Mesenchymal stem cell (in vitro differentiated cells and primary cell): ENCODE results near the gene DIPK1A.

Experiments
- DNase-seq: peaks from one replicate; pipeline ENCODE4 v3.0.0-alpha.2; 2013
- H2AFZ ChIP-seq: one replicate; pipeline ENCODE4 v1.6.1; 2013; ENCODE audit warnings: low read depth, mild to moderate bottlenecking, control low read depth, inconsistent platforms, low read length, moderate library complexity
- H2AK5ac ChIP-seq: 2 replicates; pipeline ENCODE4 v1.6.1; 2013; ENCODE audit warnings: low read length, moderate library complexity, mild to moderate bottlenecking, inconsistent platforms; ENCODE audit not compliant: severe bottlenecking
- H2BK120ac ChIP-seq: one replicate; pipeline ENCODE4 v1.6.1; 2013; ENCODE audit warnings: low read depth, mild to moderate bottlenecking, inconsistent platforms, low read length, moderate library complexity
- H2BK12ac ChIP-seq, 2 experiments: one replicate each; pipeline ENCODE4 v1.6.1; 2013; ENCODE audit warnings: inconsistent platforms in 2 of 2, low read length in 2 of 2, mild to moderate bottlenecking in 2 of 2, moderate library complexity in 2 of 2, control low read depth in 1 of 2
- H2BK15ac ChIP-seq: one replicate; pipeline ENCODE4 v1.6.1; 2013; ENCODE audit warnings: mild to moderate bottlenecking, low read depth, inconsistent platforms; ENCODE audit not compliant: poor library complexity, severe bottlenecking
- H2BK5ac ChIP-seq: 2 replicates; pipeline ENCODE4 v1.6.1; 2013; ENCODE audit warnings: low read depth, mild to moderate bottlenecking, low read length, control low read depth, inconsistent platforms; ENCODE audit not compliant: poor library complexity, severe bottlenecking
- H3K14ac ChIP-seq, 2 experiments: one replicate each; pipeline ENCODE4 v1.6.1; 2013; ENCODE audit warnings: inconsistent platforms in 2 of 2, low read length in 2 of 2, control low read depth in 1 of 2, mild to moderate bottlenecking in 1 of 2, moderate library complexity in 1 of 2
- H3K18ac ChIP-seq, 2 experiments: one replicate each; pipeline ENCODE4 v1.6.1; 2013; ENCODE audit warnings: inconsistent platforms in 2 of 2, low read length in 2 of 2, control low read depth in 1 of 2, low read depth in 1 of 2, mild to moderate bottlenecking in 1 of 2
- H3K23ac ChIP-seq, 2 experiments: one replicate each; pipeline ENCODE4 v1.6.1; 2013; ENCODE audit warnings: inconsistent platforms in 2 of 2, low read length in 2 of 2, mild to moderate bottlenecking in 2 of 2, moderate library complexity in 2 of 2, control low read depth in 1 of 2
- H3K27ac ChIP-seq: 2 replicates; pipeline ENCODE4 v1.5.1; 2013; ENCODE audit warnings: mild to moderate bottlenecking, moderate library complexity, low read length, control low read depth, inconsistent platforms; ENCODE audit not compliant: poor library complexity, severe bottlenecking
- H3K27me3 ChIP-seq, 2 experiments: 2 replicates each; pipeline versions ENCODE4 v1.6.1 to v1.7.0; 2013; ENCODE audit warnings: low read length in 2 of 2, mild to moderate bottlenecking in 2 of 2, moderate library complexity in 2 of 2, control low read depth in 1 of 2, inconsistent platforms in 1 of 2; ENCODE audit not compliant: control insufficient read depth in 1 of 2, insufficient read depth in 1 of 2
- H3K36me3 ChIP-seq, 2 experiments: 2 replicates each; pipeline versions ENCODE4 v1.6.1 to v1.7.0; 2013; ENCODE audit warnings: low read length in 2 of 2, control low read depth in 1 of 2, inconsistent platforms in 1 of 2, low read depth in 1 of 2, mild to moderate bottlenecking in 1 of 2; ENCODE audit not compliant: insufficient read depth in 2 of 2, control insufficient read depth in 1 of 2
- H3K4ac ChIP-seq, 2 experiments: one replicate each; pipeline ENCODE4 v1.6.1; 2013; ENCODE audit warnings: inconsistent platforms in 2 of 2, low read length in 2 of 2, mild to moderate bottlenecking in 2 of 2, moderate library complexity in 2 of 2, control low read depth in 1 of 2, low read depth in 1 of 2
- H3K4me1 ChIP-seq: 2 replicates; pipeline ENCODE4 v1.6.1; 2013; ENCODE audit warnings: low read depth, low read length, control low read depth; ENCODE audit not compliant: control insufficient read depth, insufficient read depth
- H3K4me2 ChIP-seq: 2 replicates; pipeline ENCODE4 v1.6.1; 2013; ENCODE audit warnings: low read length, mild to moderate bottlenecking, inconsistent platforms; ENCODE audit not compliant: poor library complexity, severe bottlenecking
- H3K4me3 ChIP-seq, 2 experiments: 2 replicates each; pipeline versions ENCODE4 v1.5.1 to v1.7.0; 2013; ENCODE audit warnings: low read length in 2 of 2, mild to moderate bottlenecking in 2 of 2, control low read depth in 1 of 2, low read depth in 1 of 2; ENCODE audit not compliant: insufficient read depth in 1 of 2
- H3K79me1 ChIP-seq: replicated peaks from 2 replicates; pipeline ENCODE4 v1.6.1; 2013; ENCODE audit warnings: mild to moderate bottlenecking, control low read depth, low read length, inconsistent platforms; ENCODE audit not compliant: poor library complexity, severe bottlenecking
- H3K9ac ChIP-seq: 2 replicates; pipeline ENCODE4 v1.7.0; 2013; ENCODE audit warnings: mild to moderate bottlenecking, low read length, moderate library complexity
- H3K9me3 ChIP-seq: 2 replicates; pipeline ENCODE4 v1.7.0; 2013; ENCODE audit warnings: mild to moderate bottlenecking, low read length; ENCODE audit not compliant: control insufficient read depth
- H4K8ac ChIP-seq: one replicate; pipeline ENCODE4 v1.6.1; 2013; ENCODE audit warnings: inconsistent platforms, mild to moderate bottlenecking, low read length, moderate library complexity
- H4K91ac ChIP-seq: one replicate; pipeline ENCODE4 v1.6.1; 2013; ENCODE audit warnings: mild to moderate bottlenecking, low read length, inconsistent platforms
- WGBS: methylation state at CpG from one replicate; pipeline ENCODE4 v1.1.7; 2013; ENCODE audit warnings: mixed read lengths; 5-methylcytosine and 5-hydroxymethylcytosine counted together

DIPK1A gene

DNA sequence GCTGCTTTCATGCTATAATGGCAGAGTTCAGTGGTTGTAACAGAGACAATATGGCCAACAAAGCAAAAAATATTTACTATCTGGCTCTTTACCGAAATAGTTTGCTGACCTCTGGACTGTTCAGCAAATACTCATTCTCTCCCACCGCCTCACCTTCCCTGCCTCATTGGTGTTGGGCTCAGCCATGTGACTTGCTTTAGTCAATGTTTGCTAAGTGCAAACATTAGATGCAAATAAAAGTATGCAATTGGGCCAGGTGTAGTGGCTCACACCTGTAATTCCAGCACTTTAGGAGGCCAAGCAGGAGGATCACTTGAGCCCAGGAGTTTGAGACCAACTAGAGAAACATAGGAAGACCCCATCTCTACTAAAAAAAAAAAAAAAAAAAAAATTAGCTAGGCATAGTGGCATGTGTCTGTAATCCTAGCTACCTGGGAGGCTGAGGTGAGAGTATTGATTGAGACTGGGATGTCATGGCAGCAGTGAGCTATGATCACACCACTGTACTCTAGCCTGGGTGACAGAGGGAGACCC is 74.3 kb downstream of the DIPK1A start:
- WGBS = 88% methylated on average over 2 of the region's 2 CpGs
- Histone ChIP-seq H3K9me3 (peaks cover 13% of the 10 kb centered on the region), H2BK5ac (no peak overlapping the region)

DNA sequence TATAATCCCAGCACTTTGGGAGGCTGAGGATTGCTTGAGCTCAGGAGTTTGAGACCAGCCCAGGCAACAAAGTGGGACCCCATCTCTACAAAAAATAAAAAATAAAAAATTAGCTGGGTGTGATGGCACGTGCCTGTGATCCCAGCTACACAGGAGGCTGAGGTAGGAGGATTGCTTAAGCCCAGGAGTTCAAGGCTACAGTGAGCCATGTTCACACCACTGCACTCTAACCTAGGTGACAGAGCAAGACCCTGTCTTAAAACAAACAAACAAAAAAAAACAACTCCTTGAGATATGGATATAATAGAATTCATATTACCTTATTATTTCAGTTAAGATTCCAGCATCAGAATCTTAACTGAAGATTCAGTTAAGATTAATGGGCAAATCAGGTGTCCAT is 77.1 kb downstream of the DIPK1A start:
- Histone ChIP-seq H4K91ac (no peak overlapping the region), H3K27me3 (no peaks in the 10 kb centered on the region), H3K4ac (no peak overlapping the region), H3K79me1 (no peaks in the 10 kb centered on the region), H2BK5ac (no peak overlapping the region), H3K27ac (no peak overlapping the region), H2AFZ (no peak overlapping the region), H3K14ac (no peak overlapping the region), H2AK5ac (no peak overlapping the region), H3K36me3 (no peaks in the 10 kb centered on the region), H2BK15ac (no peak overlapping the region), H3K4me1 (no peaks in the 10 kb centered on the region), H3K9ac (no peak overlapping the region), H3K18ac (no peak overlapping the region), H3K9me3 (peaks cover 8% of the 10 kb centered on the region), H3K23ac (no peak overlapping the region), H4K8ac (no peak overlapping the region), H2BK12ac (no peak overlapping the region), H3K4me3 (no peak overlapping the region), H2BK120ac (no peak overlapping the region), H3K4me2 (no peak overlapping the region)
- no peak for DNase-seq
- 50% methylated on average over 1 of the region's 1 CpG for WGBS

More for the DNA sequence above, 74.3 kb downstream of the DIPK1A start:
- Histone ChIP-seq H3K36me3 (no peaks in the 10 kb centered on the region), H4K91ac (no peak overlapping the region), H2BK120ac (no peak overlapping the region), H3K4me2 (no peak overlapping the region), H2BK12ac (no peak overlapping the region), H3K79me1 (no peaks in the 10 kb centered on the region), H3K4me3 (no peak overlapping the region), H3K4ac (no peak overlapping the region), H2AFZ (no peak overlapping the region), H3K27me3 (no peaks in the 10 kb centered on the region), H3K18ac (no peak overlapping the region), H3K4me1 (no peaks in the 10 kb centered on the region), H3K23ac (no peak overlapping the region), H3K9ac (no peak overlapping the region), H4K8ac (no peak overlapping the region), H3K14ac (no peak overlapping the region), H2BK15ac (no peak overlapping the region), H3K27ac (no peak overlapping the region), H2AK5ac (no peak overlapping the region)
- DNase-seq = no peak

DNA sequence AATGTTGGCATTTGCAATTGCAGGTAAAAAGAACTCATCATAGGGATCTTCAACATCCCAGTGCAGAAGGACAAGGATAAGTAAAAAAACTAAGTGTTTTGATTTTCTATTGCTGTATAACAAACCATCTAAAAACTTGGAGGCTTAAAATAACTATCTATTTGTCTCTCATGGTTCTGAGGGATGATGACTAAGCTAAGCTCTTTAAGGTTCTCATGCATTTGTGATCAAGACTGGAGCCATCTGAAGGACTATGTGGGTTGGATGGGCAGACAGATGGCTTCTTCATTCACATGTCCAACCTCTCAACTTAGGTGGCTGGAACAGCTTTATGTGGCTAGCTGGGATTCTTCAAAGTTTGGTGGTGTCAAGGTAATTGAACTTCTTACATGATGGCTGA is 78.0 kb downstream of the DIPK1A start:
- no peak overlapping the region for H2AFZ ChIP-seq
- no peak overlapping the region for H2BK5ac ChIP-seq
- H4K91ac ChIP-seq = no peak overlapping the region
- H3K4me2 ChIP-seq = no peak overlapping the region
- H3K18ac ChIP-seq = no peak overlapping the region
- H3K4me1 ChIP-seq = no peaks in the 10 kb centered on the region
- H2BK120ac ChIP-seq = no peak overlapping the region
- H2AK5ac ChIP-seq = no peak overlapping the region
- H3K27ac ChIP-seq = no peak overlapping the region
- H4K8ac ChIP-seq = no peak overlapping the region
- no peak overlapping the region for H3K4me3 ChIP-seq
- H3K23ac ChIP-seq = no peak overlapping the region
- H3K27me3 ChIP-seq = no peaks in the 10 kb centered on the region
- no peaks in the 10 kb centered on the region for H3K9me3 ChIP-seq
- H2BK12ac ChIP-seq = no peak overlapping the region
- H2BK15ac ChIP-seq = no peak overlapping the region
- no peaks in the 10 kb centered on the region for H3K36me3 ChIP-seq
- no peak for DNase-seq
- H3K14ac ChIP-seq = no peak overlapping the region
- H3K9ac ChIP-seq = no peak overlapping the region
- no peak overlapping the region for H3K4ac ChIP-seq
- H3K79me1 ChIP-seq = no peaks in the 10 kb centered on the region

DNA sequence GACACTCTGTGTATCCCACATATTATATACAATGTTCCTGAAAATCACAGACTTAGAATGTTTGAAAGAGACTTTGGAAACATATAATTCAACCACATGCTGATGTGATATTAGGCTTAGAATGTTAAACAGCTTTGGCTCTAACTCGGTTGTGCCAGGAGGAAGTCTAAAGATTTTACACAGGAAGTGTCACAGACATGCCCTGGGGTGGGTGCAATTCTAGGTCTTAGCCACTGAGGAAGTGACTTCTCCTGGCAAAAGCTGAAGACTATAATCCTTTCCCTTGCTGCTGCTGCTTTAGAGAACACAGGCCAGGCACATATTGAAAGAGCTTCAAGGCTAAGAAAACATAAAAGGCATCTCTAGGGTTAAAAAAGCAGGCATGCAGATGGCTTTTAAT is 78.4 kb downstream of the DIPK1A start:
- no peak for DNase-seq
- no peak overlapping the region for H2BK15ac ChIP-seq
- no peak overlapping the region for H2BK5ac ChIP-seq
- no peak overlapping the region for H4K91ac ChIP-seq
- H3K4me1 ChIP-seq = no peaks in the 10 kb centered on the region
- H3K9me3 ChIP-seq = no peaks in the 10 kb centered on the region
- no peaks in the 10 kb centered on the region for H3K79me1 ChIP-seq
- no peaks in the 10 kb centered on the region for H3K36me3 ChIP-seq
- no peak overlapping the region for H2BK120ac ChIP-seq
- no peak overlapping the region for H3K18ac ChIP-seq
- 41% methylated on average over 1 of the region's 1 CpG for WGBS
- H3K4ac ChIP-seq = no peak overlapping the region
- no peak overlapping the region for H2AK5ac ChIP-seq
- no peak overlapping the region for H4K8ac ChIP-seq
- no peak overlapping the region for H3K23ac ChIP-seq
- no peaks in the 10 kb centered on the region for H3K27me3 ChIP-seq
- no peak overlapping the region for H3K14ac ChIP-seq
- no peak overlapping the region for H2AFZ ChIP-seq
- H3K4me2 ChIP-seq = no peak overlapping the region
- no peak overlapping the region for H2BK12ac ChIP-seq
- no peak overlapping the region for H3K27ac ChIP-seq
- no peak overlapping the region for H3K4me3 ChIP-seq
- H3K9ac ChIP-seq = no peak overlapping the region
